ENCODE measurements around the gene BICC1. TPM values are rescaled to one million over a fixed set of nuclear protein-coding genes. Genes with fewer than 3 reads are reported as not detected.
"Not testable (repeated sequence)": the region's sequence is repeated elsewhere in the genome, so short reads cannot be mapped to it uniquely, and the experiment has no call there.

The BICC1 gene
- total RNA-seq, 1 donor from 2014 or later = 58.0 TPM

GRCh38 chr10:58593008-58593407 is 80.3 kb downstream of the BICC1 start:
- Histone ChIP-seq H3K36me3 (ENCODE audit: control insufficient read depth, insufficient read depth, low read length) (peaks cover 3% of the 10 kb centered on the region), H3K27me3 (ENCODE audit: control insufficient read depth, insufficient read depth, low read length) (no peaks in the 10 kb centered on the region), H3K4me3 (ENCODE audit: low read depth, low read length) (no peak overlapping the region)
- no peak for DNase-seq (ENCODE audit: low read depth)
- TF ChIP-seq CTCF (IDR thresholded peaks at IDR 0.05; ENCODE audit: insufficient read depth, low read length, poor library complexity, severe bottlenecking) = no peak

- DNase-seq (ENCODE audit: low read depth); H3K36me3 ChIP-seq (ENCODE audit: control insufficient read depth, insufficient read depth, low read length); H3K27me3 ChIP-seq (ENCODE audit: control insufficient read depth, insufficient read depth, low read length); H3K4me3 ChIP-seq (ENCODE audit: low read depth, low read length): not testable (repeated sequence)
These were observed 84.5 kb downstream of the BICC1 start for GRCh38 chr10:58597211-58597610.

GRCh38 chr10:58599927-58600553 is 87.4 kb downstream of the BICC1 start:
- TF ChIP-seq CTCF (IDR thresholded peaks at IDR 0.05; ENCODE audit: insufficient read depth, low read length, poor library complexity, severe bottlenecking) = no peak
- DNase-seq (ENCODE audit: low read depth) = no peak
- Histone ChIP-seq H3K27me3 (ENCODE audit: control insufficient read depth, insufficient read depth, low read length) (no peaks in the 10 kb centered on the region), H3K4me3 (ENCODE audit: low read depth, low read length) (no peak overlapping the region), H3K36me3 (ENCODE audit: control insufficient read depth, insufficient read depth, low read length) (peaks cover 2% of the 10 kb centered on the region)

GRCh38 chr10:58608351-58608750 is 95.7 kb downstream of the BICC1 start:
- no peak for TF ChIP-seq CTCF (IDR thresholded peaks at IDR 0.05; ENCODE audit: insufficient read depth, low read length, poor library complexity, severe bottlenecking)
- Histone ChIP-seq H3K27me3 (ENCODE audit: control insufficient read depth, insufficient read depth, low read length) (no peaks in the 10 kb centered on the region), H3K4me3 (ENCODE audit: low read depth, low read length) (no peak overlapping the region), H3K36me3 (ENCODE audit: control insufficient read depth, insufficient read depth, low read length) (peaks cover 2% of the 10 kb centered on the region)
- DNase-seq (ENCODE audit: low read depth) = no peak

- no peak for DNase-seq (ENCODE audit: low read depth)
- no peak for TF ChIP-seq CTCF (IDR thresholded peaks at IDR 0.05; ENCODE audit: insufficient read depth, low read length, poor library complexity, severe bottlenecking)
- peaks cover 2% of the 10 kb centered on the region for H3K36me3 ChIP-seq (ENCODE audit: control insufficient read depth, insufficient read depth, low read length)
- H3K4me3 ChIP-seq (ENCODE audit: low read depth, low read length) = no peak overlapping the region
- H3K27me3 ChIP-seq (ENCODE audit: control insufficient read depth, insufficient read depth, low read length) = no peaks in the 10 kb centered on the region
These were observed 96.3 kb downstream of the BICC1 start for GRCh38 chr10:58608826-58609531.

- Histone ChIP-seq H3K4me3 (ENCODE audit: low read depth, low read length) (no peak overlapping the region), H3K36me3 (ENCODE audit: control insufficient read depth, insufficient read depth, low read length) (peaks cover 2% of the 10 kb centered on the region), H3K27me3 (ENCODE audit: control insufficient read depth, insufficient read depth, low read length) (no peaks in the 10 kb centered on the region)
- no peak for DNase-seq (ENCODE audit: low read depth)
- TF ChIP-seq CTCF (IDR thresholded peaks at IDR 0.05; ENCODE audit: insufficient read depth, low read length, poor library complexity, severe bottlenecking) = no peak
These were observed 97.0 kb downstream of the BICC1 start for GRCh38 chr10:58609532-58610150.

All from kidney epithelial cell (primary cell).